Measurements from ENCODE around the gene ASCC1.

The ASCC1 gene

DNA sequence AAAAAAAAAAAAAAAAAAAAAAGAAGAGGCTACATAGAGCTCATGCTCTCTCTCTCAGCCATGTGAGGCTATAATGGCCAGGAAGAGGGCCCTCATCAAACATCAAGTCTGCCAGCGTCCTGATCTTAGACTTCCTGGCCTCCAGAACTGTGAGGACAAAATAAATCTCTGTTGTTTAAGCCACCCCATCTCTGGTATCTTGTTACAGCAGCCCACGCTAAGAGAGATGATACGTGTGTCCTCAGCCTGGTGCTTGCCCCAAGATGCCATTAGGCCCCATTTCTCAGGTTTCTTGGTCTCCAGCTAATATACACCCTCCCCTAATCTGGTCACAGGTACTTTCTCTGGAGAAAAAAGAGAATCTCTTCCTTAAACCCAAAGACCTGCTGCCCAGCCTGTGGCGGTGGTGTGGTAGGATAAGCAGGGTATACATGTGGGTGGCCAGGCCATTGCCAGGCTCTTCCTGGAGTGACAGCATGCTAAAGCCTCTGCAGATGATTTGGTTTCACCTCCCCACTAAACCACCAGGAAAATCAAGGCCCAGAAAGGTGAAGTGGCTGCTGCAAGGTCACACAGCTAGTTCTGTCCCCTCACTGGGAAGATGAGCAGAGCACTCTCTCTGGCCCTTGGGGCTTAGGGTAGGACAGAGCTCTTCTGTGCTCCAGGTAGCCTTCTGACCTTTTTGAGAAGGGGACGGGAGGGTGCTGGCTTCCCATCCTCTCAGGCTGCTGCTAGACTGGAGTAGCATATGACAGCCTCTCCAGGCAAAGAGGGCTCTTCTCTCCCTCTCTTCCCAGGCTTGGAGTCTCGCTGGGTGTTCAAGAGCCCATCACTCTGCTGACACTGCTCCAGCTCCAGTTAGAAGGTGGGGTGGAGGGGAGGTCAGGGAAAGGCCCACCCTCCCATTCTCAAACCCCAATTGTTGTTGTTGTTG lies 133.0 kb downstream of the ASCC1 start:
- DNase-seq (ENCODE audit: low read depth), result no peak

DNA sequence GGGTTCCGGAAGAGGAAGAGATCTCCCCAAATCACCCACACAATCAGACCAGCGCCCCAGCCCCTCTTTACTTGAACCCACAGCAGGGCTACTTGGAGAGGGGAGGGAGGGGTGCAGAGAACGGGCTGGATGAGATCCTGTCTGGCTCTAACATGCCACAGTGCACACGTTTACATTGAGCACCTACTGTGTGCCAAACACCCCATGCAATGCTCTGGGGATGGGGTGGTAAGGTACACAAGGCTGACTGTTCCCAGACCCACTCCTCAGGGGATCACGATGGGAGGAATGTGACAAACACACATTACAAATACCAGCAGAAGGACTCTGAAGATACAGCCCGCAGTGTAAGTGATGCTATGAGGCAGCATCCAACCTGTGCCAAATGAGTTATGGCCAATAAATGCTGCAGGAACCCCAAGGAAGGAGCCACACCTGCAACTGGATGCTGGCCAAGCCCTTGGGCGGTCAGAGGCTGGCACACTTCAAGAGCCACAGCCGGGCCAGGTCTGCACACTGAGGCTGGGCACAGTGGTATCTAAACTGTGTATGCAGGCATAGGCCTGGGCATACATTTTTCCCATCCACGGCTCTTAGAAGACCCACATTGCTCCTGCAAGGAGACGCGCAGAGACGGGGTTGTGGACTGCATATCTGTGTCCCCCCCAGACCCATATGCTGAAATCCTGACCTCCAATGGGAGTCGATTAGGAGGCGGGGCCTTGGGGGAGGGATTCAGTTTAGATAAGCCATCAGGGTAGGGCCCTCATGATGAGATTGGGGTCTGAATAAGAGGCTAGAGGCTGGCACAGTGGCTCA lies 134.1 kb downstream of the ASCC1 start:
- TF ChIP-seq, protein P1, sequence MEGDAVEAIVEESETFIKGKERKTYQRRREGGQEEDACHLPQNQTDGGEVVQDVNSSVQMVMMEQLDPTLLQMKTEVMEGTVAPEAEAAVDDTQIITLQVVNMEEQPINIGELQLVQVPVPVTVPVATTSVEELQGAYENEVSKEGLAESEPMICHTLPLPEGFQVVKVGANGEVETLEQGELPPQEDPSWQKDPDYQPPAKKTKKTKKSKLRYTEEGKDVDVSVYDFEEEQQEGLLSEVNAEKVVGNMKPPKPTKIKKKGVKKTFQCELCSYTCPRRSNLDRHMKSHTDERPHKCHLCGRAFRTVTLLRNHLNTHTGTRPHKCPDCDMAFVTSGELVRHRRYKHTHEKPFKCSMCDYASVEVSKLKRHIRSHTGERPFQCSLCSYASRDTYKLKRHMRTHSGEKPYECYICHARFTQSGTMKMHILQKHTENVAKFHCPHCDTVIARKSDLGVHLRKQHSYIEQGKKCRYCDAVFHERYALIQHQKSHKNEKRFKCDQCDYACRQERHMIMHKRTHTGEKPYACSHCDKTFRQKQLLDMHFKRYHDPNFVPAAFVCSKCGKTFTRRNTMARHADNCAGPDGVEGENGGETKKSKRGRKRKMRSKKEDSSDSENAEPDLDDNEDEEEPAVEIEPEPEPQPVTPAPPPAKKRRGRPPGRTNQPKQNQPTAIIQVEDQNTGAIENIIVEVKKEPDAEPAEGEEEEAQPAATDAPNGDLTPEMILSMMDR (IDR thresholded peaks at IDR 0.05; ENCODE audit: low read length, missing control alignments), result no peak
- DNase-seq (ENCODE audit: low read depth), result no peak
- H3K4me3 ChIP-seq (replicated peaks; ENCODE audit: low read depth, low read length), result no peak overlapping the region

More for the DNA sequence above, 133.0 kb downstream of the ASCC1 start:
- TF ChIP-seq, protein P1 (IDR thresholded peaks at IDR 0.05; ENCODE audit: low read length, missing control alignments), result no peak
- no peak overlapping the region for H3K4me3 ChIP-seq (replicated peaks; ENCODE audit: low read depth, low read length)

GRCh38 chr10:72081210-72081609 lies 134.9 kb downstream of the ASCC1 start:
- no peak overlapping the region for H3K4me3 ChIP-seq (replicated peaks; ENCODE audit: low read depth, low read length)
- TF ChIP-seq, protein P1 (IDR thresholded peaks at IDR 0.05; ENCODE audit: low read length, missing control alignments), result no peak
- DNase-seq (ENCODE audit: low read depth), result no peak

- TF ChIP-seq, protein P1 (IDR thresholded peaks at IDR 0.05; ENCODE audit: low read length, missing control alignments), result no peak
- DNase-seq (ENCODE audit: low read depth), result no peak
- no peak overlapping the region for H3K4me3 ChIP-seq (replicated peaks; ENCODE audit: low read depth, low read length)
These were observed 135.8 kb downstream of the ASCC1 start for GRCh38 chr10:72080042-72080975.

DNA sequence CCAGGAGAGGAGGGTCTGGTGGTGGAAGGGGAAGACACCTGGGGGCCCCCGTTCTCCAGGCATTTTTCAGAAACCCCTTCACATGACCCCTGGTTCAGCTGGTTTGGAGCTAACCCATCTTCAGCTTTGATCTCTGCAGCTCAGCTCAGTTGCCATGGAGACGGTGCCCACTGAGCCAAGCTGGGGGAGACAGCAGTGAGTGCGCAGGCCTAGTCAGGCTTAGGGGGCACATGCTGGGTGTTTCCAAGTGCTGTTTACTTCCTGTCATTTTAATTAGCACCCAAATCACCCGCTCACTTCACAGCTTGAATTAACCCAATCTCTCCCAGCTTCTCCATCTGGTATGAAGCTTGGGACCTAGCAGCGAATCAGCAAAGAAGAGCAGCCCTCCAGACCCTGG lies 136.7 kb downstream of the ASCC1 start:
- TF ChIP-seq, protein P1 (IDR thresholded peaks at IDR 0.05; ENCODE audit: low read length, missing control alignments), result no peak
- no peak for DNase-seq (ENCODE audit: low read depth)
- no peak overlapping the region for H3K4me3 ChIP-seq (replicated peaks; ENCODE audit: low read depth, low read length)

DNA sequence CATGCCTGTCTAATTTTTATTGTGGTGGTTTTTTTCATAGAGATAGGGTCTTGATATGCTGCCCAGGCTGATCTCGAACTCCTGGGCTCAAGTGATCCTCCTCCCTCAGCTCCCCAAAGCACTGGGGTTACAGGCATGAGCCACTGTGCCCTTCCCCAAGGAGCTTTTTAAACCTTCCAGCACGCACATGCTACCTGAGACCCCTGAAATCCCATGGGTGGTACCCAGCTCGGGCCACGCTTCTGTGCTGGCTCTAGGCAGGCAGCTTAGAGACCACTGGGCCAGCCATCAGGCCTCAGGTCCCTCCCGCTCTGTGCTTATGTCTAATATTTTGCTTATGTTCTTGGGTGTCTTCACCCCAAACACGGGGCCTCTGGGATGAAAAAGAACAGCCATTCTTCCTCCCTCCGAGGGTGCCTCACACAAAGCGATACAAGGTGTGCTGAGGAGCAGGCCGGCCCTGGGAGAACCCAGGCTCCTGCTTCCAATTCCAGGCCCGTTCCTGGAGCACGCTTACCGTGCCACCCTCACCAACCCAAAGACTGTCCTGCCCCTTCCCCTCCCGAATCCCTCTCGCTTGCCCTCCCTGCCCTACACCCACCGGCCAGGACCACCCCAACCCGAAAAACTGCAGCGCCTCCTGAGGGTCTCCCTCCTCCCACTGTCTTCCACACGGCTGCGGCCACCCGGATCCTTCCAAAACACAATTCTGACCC lies 138.6 kb downstream of the ASCC1 start:
- TF ChIP-seq, protein P1 (IDR thresholded peaks at IDR 0.05; ENCODE audit: low read length, missing control alignments), result no peak
- no peak for DNase-seq (ENCODE audit: low read depth)
- no peak overlapping the region for H3K4me3 ChIP-seq (replicated peaks; ENCODE audit: low read depth, low read length)

All from fibroblast of pulmonary artery (primary cell).